Amygdala (tissue), 56 donors: ENCODE data around the gene LIN9.
A peak's percentile ranks its signal among the peaks of the same experiment; 100 is the strongest.
"Not testable (repeated sequence)": the region's sequence is repeated elsewhere in the genome, so short reads cannot be mapped to it uniquely, and the experiment has no call there.

Source experiments
- DNase-seq, 56 donors: peaks; one replicate each; lab custom pipeline; 2025; lab: John Stamatoyannopoulos, UW

Gene LIN9

GRCh38 chr1:226308723-226309397 lies at the start of gene LIN9:
Gene LIN9 (minus strand): TSS chr1:226309164. CDS start chr1:226309139, 25 bp downstream.
- peak; percentile 3 to 87 (median 70) for DNase-seq

GRCh38 chr1:226357416-226357815 lies 48.5 kb upstream of the LIN9 start:
- DNase-seq, result no peak

- DNase-seq, result peak in 21 of 56 donors; percentile 7 to 51 (median 17)
These were observed 46.9 kb upstream of the LIN9 start for GRCh38 chr1:226355669-226356551.

- no peak for DNase-seq
These were observed 46.1 kb upstream of the LIN9 start for GRCh38 chr1:226355016-226355415.

DNA sequence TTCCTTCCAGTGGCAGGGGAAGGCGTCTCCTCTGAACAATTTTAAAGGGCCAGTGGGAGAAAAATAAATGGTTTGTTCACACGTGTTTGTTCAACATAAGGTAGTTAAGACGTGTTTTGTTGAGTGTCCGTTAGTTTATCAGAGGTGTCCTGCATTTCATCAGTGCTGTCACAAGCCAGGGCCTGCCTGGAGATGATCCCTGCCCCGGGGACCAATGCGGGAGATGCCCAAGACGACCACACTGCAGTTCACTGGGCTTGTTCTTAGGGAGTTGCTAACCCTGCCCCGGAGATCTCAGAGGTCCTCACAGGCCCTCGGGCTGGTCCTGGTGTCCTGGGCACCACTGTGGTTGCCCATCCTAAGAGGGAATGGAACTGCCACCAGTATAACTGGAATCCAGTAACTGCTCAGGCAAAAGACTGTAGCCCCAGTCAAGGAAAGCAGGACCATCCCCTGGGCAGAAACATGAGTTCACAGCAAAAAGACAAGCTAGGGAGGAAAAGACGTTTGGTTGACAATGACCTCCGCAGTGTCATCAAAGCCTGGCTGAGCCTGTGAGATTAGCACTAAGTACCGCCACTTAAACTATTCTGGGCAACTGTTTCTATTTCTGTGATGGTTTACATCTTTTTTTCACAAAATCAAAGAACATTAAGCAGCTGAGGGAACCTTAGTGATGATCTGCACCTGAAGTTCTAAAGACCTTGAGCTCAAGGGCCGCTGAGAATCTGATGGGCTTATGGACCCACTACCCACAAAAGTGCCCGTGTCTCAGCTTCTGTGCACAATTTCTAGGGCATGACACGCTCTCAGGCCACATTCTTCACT lies 44.9 kb upstream of the LIN9 start:
- DNase-seq, result no peak

GRCh38 chr1:226351709-226352108 lies 42.7 kb upstream of the LIN9 start:
- DNase-seq, result no peak

DNA sequence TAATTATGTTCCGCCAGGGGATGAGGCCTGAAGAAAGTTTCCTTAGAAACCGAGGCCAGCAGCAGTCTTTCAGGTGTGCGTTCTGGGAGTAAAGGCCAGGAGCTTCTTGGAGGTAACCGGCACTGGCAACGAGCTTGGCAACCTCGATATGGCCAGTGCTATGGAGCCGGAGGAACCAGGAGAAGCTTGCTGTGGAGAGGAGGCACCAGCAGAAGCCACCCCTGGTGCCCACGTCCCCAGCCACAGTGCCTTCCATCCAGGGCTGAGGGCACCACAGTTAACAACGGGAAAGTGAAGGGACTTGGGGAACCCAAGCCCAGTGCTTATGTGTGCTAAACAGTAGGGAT lies 41.5 kb upstream of the LIN9 start:
- DNase-seq, result no peak

DNA sequence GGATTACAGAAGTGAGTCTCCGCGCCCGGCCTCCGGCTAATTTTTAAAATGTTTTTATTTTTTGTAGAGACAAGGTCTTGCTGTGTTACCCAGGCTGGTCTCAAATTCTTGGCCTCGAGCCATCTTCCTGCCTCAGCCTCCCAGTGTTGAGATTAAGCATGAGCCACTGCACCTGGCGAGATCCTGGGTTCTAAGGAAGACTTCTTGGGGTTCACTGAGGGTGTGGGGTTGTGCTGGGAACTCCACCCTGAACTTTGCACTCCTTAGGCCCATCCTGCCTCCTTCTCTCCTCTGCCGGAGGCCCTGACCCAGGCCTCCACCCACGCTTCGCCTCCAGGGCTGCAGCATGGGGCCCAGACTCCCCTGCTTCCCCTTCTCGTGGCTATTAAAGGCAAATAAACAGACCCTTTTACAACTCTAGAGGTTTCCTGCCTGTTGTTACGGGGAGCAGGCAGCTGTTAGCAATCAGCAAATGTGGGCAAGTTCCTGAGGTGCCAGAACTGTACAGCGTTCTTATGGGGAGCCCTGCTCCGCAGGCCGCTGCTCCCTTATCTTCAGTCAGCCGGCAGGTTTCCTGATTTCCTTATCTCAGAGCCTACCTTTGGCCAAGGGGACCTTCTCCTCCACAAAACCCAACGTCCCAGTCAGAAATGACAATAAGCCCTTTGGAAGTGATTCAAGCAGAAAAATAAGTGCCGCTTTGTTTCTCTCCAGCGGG lies 41.0 kb upstream of the LIN9 start:
- no peak for DNase-seq

DNA sequence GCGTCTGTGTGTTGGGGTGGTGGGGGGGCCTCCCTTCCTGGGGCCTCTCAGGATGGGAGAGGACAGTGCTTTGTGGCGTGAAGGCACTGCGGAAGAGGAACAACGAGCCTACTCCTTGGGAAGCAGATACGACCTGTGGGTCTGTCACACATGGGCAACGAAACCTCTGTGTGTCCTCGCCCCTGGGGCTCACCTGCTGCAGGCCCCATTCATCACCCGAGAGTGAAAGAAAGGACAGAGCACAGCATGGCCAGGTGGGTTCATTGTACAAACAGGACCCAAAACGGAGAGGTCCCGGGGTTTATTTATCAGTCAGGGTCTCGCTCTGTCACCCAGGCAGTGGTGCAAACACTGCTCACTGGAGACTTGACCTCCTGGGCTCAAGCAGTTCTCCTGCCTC lies 40.1 kb upstream of the LIN9 start:
- DNase-seq, result no peak

DNA sequence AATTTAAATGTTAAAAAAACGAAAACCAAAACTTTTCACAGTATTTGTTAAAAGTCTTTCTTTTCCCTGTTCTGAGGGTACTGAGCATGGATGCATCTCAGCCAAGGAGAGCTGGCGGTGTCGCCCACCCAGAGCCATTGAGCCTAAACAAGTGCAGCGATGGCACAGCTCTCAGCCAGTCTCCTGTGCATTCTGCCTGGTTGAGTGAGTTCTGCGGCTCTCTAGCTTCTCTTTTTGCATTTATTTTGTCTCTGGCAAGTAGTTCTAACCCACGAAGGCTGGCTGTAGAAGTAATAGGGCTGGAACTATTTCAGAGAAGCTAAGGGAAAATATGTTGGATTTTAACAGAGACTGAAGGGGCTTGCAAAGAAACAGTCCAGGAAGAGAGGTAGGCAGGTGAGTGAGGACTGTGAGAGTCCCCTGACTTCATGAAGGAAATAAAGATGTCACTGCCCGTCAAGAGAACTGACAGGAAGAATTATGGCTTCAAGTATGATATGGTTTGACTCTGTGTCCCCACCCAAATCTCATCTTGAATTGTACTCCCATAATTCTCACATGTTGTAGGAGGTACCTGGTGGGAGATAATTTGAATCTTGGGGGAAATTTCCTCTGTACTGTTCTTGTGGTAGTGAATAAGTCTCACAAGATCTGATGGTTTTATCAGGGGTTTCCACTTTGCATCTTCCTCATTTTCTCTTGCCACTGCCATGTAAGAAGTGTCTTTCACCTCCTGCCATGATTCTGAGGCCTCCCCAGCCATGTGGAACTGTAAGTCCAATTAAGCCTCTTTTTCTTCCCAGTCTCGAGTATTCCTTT lies 35.7 kb upstream of the LIN9 start:
- no peak for DNase-seq

- DNase-seq, result no peak
These were observed 33.7 kb upstream of the LIN9 start for GRCh38 chr1:226342656-226343055.

DNA sequence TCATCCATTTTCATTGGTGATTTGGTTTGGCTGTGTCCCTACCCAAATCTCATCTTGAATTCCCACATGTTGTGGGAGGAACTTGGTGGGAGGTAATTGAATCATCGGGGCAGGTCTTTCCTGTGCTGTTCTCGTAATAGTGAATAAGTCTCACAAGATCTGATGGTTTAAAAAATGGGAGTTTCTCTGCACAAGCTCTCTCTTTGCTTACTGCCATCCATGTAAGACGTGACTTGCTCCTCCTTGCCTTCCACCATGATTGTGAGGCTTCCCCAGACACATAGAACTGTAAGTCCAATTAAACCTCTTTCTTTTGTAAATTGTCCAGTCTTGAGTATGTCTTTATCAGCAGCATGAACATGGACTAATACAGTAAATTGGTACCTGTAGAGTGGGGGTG lies 31.1 kb upstream of the LIN9 start:
- DNase-seq, result not testable (repeated sequence)

- DNase-seq, result no peak
These were observed 28.4 kb upstream of the LIN9 start for GRCh38 chr1:226337276-226337875.

GRCh38 chr1:226335661-226336060 lies 26.7 kb upstream of the LIN9 start:
- no peak for DNase-seq

- no peak for DNase-seq
These were observed 24.0 kb upstream of the LIN9 start for GRCh38 chr1:226332947-226333346.

DNA sequence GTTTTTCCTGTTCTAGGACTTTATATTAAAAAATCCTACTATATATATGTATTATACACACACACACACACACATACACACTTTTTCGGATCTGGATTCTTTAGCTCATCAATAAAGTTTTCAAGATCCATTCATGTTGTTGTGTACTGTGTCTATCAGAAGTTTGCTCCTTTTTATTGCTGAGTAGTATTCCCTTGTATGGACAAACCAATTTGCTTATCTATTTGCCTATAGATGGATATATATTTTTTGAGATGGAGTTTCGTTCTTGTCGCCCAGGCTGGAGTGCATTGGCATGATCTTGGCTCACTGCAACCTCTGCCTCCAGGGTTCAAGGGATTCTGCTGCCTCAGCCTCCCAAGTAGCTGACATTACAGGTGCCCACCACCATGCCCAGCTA lies 20.3 kb upstream of the LIN9 start:
- DNase-seq, result no peak

DNA sequence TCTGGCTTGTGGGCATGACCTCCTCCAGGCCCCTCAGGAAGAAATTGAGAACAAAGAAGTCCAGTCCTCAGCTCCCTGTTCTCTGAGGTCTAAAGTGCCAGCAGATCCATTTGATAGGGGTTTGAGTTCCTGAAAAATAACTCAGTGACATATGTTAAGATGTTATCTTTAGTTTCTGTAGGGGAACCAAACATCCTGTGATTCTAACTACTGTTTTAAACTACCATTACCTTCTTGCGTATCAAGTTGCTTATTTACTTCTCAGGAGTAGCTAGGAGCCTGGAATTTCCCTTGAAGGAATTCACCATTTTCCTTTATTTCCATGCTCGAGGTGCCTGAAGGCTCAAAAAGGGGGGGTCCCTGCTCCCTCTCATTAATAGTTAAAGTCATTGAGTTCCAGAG lies 18.8 kb upstream of the LIN9 start:
- no peak for DNase-seq

DNA sequence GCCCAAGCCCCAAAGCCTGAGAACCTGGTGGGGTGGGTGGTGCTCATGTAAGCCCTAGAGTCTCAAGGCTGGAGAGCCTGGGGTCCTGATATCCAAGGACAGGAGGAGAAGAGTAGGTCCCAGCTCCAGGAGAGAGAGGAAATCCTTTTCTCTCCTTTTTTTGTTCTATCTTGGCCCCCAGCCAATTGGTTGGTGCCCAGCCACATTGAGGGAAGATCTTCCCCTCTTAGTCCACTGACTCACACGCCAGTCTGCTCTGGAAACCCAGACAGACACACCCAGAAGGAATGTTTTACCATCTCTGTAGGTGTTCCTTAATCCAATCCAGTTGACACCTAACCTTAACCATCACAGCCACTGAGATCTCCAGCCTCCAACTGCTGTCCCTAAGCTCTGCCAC lies 16.2 kb upstream of the LIN9 start:
- no peak for DNase-seq

GRCh38 chr1:226324479-226324878 lies 15.5 kb upstream of the LIN9 start:
- DNase-seq, result no peak
